GM12878 (cell line): ENCODE measurements around the gene ARID5B. TPM values are rescaled to one million over a fixed set of nuclear protein-coding genes. Genes with fewer than 3 reads are reported as not detected.

Experiments used
- ATAC-seq: fragments of 200-7000 bp; cut with Tn5 transposase; 3 replicates; pipeline ENCODE4 v1.9.1; 2020; ENCODE audit warnings: mild to moderate bottlenecking, moderate library complexity
- BruUV-seq: library from RNA; stranded (reverse); fragments of 400-500 nt; replicated peaks from 2 replicates; lab custom pipeline; 2021; lab: Mats Ljungman, UMichigan
- CTCF ChIA-PET: fragments of 300-600 bp; sonication (Branson Sonifier 250); formaldehyde crosslinking; extraction: SDS; loops from one replicate; lab custom pipeline; 2021; ENCODE audit warnings: inconsistent platforms; lab: Yijun Ruan, JAX
- POLR2A ChIA-PET: fragments of 350-600 bp; formaldehyde crosslinking; extraction: SDS; loops from one replicate; lab custom pipeline; 2021; ENCODE audit warnings: inconsistent platforms; lab: Charles Lee
- RAD21 ChIA-PET: fragments of 300-600 bp; sonication (Branson Sonifier 250); formaldehyde crosslinking; loops from one replicate; lab custom pipeline; 2023; ENCODE audit warnings: antibody characterized with exemption; ENCODE audit not compliant: unreplicated experiment; lab: Charles Lee
- SMC1A ChIA-PET: fragments of 300-600 bp; sonication (Branson Sonifier 250); formaldehyde crosslinking; loops from one replicate; lab custom pipeline; 2023; ENCODE audit not compliant: unreplicated experiment, uncharacterized antibody; lab: Charles Lee
- DNase-seq: peaks from one replicate; pipeline ENCODE4 v3.0.0-alpha.2; 2011; ENCODE audit warnings: low read depth, low spot score
- FAIRE-seq: peaks from 3 replicates; lab custom pipeline; 2011; peaks lifted over from hg19 to GRCh38; lab: Jason Lieb, UNC
- H2AFZ ChIP-seq: 2 replicates; pipeline ENCODE4 v1.6.0; 2011; ENCODE audit warnings: low read depth, low read length, control low read depth; ENCODE audit not compliant: control insufficient read depth
- H3K27ac ChIP-seq: 2 replicates; pipeline ENCODE4 v1.5.1; 2011; ENCODE audit warnings: control low read depth; ENCODE audit not compliant: control insufficient read depth, insufficient read depth
- H3K27me3 ChIP-seq, 2 experiments: replicated peaks in 1 of 2; 2 replicates each; pipeline versions ENCODE4 v1.6.0 to v1.6.1; 2011; ENCODE audit warnings: low read length in 1 of 2; ENCODE audit not compliant: control insufficient read depth in 2 of 2, insufficient read depth in 2 of 2
- H3K36me3 ChIP-seq, 2 experiments: 2 replicates each; pipeline ENCODE4 v1.5.1; 2011; ENCODE audit warnings: low read length in 1 of 2; ENCODE audit not compliant: control insufficient read depth in 2 of 2, insufficient read depth in 2 of 2
- H3K4me1 ChIP-seq: 2 replicates; pipeline ENCODE4 v1.6.1; 2011; ENCODE audit warnings: mild to moderate bottlenecking, low read length, moderate library complexity, mixed read lengths; ENCODE audit not compliant: control insufficient read depth, insufficient read depth
- H3K4me2 ChIP-seq: 2 replicates; pipeline ENCODE4 v1.6.0; 2011; ENCODE audit warnings: control low read depth; ENCODE audit not compliant: control insufficient read depth, insufficient read depth
- H3K4me3 ChIP-seq: fragments of 200-600 bp; sonication (generic); 2 replicates; pipeline ENCODE4 v1.5.1; 2016
- H3K79me2 ChIP-seq: 2 replicates; pipeline ENCODE4 v1.6.0; 2011; ENCODE audit warnings: low read length; ENCODE audit not compliant: control insufficient read depth, insufficient read depth
- H3K9ac ChIP-seq: 2 replicates; pipeline ENCODE4 v1.8.0; 2011; ENCODE audit warnings: low read length, control low read depth, mixed read lengths; ENCODE audit not compliant: control insufficient read depth, insufficient read depth
- H3K9me3 ChIP-seq: replicated peaks from 3 replicates; pipeline ENCODE4 v1.5.1; 2011; ENCODE audit warnings: mild to moderate bottlenecking, low read length; ENCODE audit not compliant: control insufficient read depth, insufficient read depth
- H4K20me1 ChIP-seq: 2 replicates; pipeline ENCODE4 v1.6.0; 2011; ENCODE audit not compliant: control insufficient read depth, insufficient read depth
- CHD2 ChIP-seq: IDR thresholded peaks from 2 replicates; pipeline ENCODE4 v1.6.1; 2011; ENCODE audit warnings: low read depth, low read length, improper control_type of control experiment, borderline replicate concordance
- CREM ChIP-seq: IDR thresholded peaks from 2 replicates; pipeline ENCODE4 v1.6.1; 2014; ENCODE audit warnings: antibody characterized with exemption, low read depth
- EP300 ChIP-seq, 2 experiments: fragments of 150-350 bp in 1 of 2; IDR thresholded peaks; 2 replicates each; pipeline ENCODE4 v1.6.1; 2011 to 2012; ENCODE audit warnings: low read depth in 2 of 2, low read length in 2 of 2, borderline replicate concordance in 1 of 2, improper control_type of control experiment in 1 of 2, inconsistent platforms in 1 of 2; ENCODE audit not compliant: control insufficient read depth in 1 of 2
- FOXK2 ChIP-seq: fragments of 450-650 bp; IDR thresholded peaks from 2 replicates; pipeline ENCODE4 v1.6.1; 2017; ENCODE audit warnings: mild to moderate bottlenecking, moderate library complexity
- HDAC6 ChIP-seq: fragments of 200-600 bp; sonication (generic); IDR thresholded peaks from one replicate; pipeline ENCODE4 v1.8.0; 2017; ENCODE audit warnings: antibody characterized with exemption; ENCODE audit not compliant: unreplicated experiment
- MLLT1 ChIP-seq: fragments of 450-650 bp; IDR thresholded peaks from 2 replicates; pipeline ENCODE4 v1.6.1; 2016; ENCODE audit warnings: mild to moderate bottlenecking
- TARDBP ChIP-seq: IDR thresholded peaks from 2 replicates; pipeline ENCODE4 v1.6.1; 2016; ENCODE audit warnings: borderline replicate concordance
- YY1 ChIP-seq: IDR thresholded peaks from 2 replicates; pipeline ENCODE4 v1.6.1; 2011; ENCODE audit warnings: low read depth, mild to moderate bottlenecking, low read length
- WGBS: methylation state at CpG from one replicate; pipeline ENCODE4 v1.1.6; 2016; ENCODE audit warnings: low lambda C conversion rate; ENCODE audit not compliant: insufficient replicate concordance, insufficient coverage; ENCODE audit errors: missing lambda C conversion rate; 5-methylcytosine and 5-hydroxymethylcytosine counted together
- in situ Hi-C: fragments of 300-500 bp; cut with MboI; formaldehyde crosslinking; loops from 9 replicates; pipeline ENCODE4 v1.14.3; 2018; ENCODE audit warnings: mixed read lengths
- intact Hi-C: fragments of 100-400 bp; cut with micrococcal nuclease; formaldehyde crosslinking; loops from one replicate; pipeline ENCODE4 v1.14.2; 2022; ENCODE audit not compliant: unreplicated experiment
- polyA plus RNA-seq, 11 experiments: library from polyadenylated mRNA; depleted of rRNA in 4 of 11; unstranded in 6 of 11; stranded (reverse) in 5 of 11; fragments of >200 nt; fragmentation: Nextera tagmentation in 4 of 11; fragmentation: Illumina TruSeq in 1 of 11; extraction: Ambion mirVana in 4 of 11; extraction: Trizol in 1 of 11; gene quantifications; 1 replicate in 1 of 11; 2 replicates in 10 of 11; pipeline versions ENCODE4 v1.2.1 to v1.2.3, GENCODE V29; 2011 to 2016; ENCODE audit warnings: inconsistent platforms in 2 of 11, missing spikeins in 2 of 11, low read depth in 1 of 11
- total RNA-seq, 4 experiments: library from RNA; depleted of rRNA in 3 of 4; stranded (reverse); fragments of >200 nt in 3 of 4; fragmentation: Illumina TruSeq in 1 of 4; extraction: Trizol in 1 of 4; gene quantifications; 2 replicates each; pipeline versions ENCODE4 v1.2.1 to v1.2.3, GENCODE V29; 2013 to 2021

The ARID5B gene
- total and polyA plus RNA-seq, 10 of the 15 experiments (the other 5 are each of a cell fraction or from before 2014, with no cell fraction given), result 2.7 to 8.5 (median 6.1) TPM

GRCh38 chr10:62019013-62019684 lies 117.7 kb downstream of the ARID5B start:
- no peak for FAIRE-seq
- WGBS, result 8% methylated on average over 8 of the region's 8 CpGs
- peak overlapping the region; percentile 85 for H3K27ac ChIP-seq
- peaks cover 1 to 11% of the 10 kb centered on the region in 2 experiments; a peak in 2 of 4 replicates for H3K36me3 ChIP-seq
- H3K79me2 ChIP-seq, result peaks cover 55% of the 10 kb centered on the region
- peak overlapping the region; percentile 18; the same call in 1 of the 2 replicates for H3K4me3 ChIP-seq
- peaks cover 12% of the 10 kb centered on the region; the same call in 2 of the 3 replicates for H3K9me3 ChIP-seq
- no peaks in the 10 kb centered on the region for H3K27me3 ChIP-seq
- ChIA-PET SMC1A (interaction anchor here (0.5 to 2.6 kb wide), 8 partner anchors 10 to 1309 kb away, joined by 3 to 12 read pairs (median 3); no protein-coding TSS in a partner anchor), CTCF (interaction anchor here (0.9 kb wide), 1 partner anchor 10 kb away, joined by 3 read pairs; no protein-coding TSS in a partner anchor), POLR2A (interaction anchor here (0.6 to 1.0 kb wide), 2 partner anchors 10 to 20 kb away, joined by 3 to 4 read pairs; no protein-coding TSS in a partner anchor), RAD21 (interaction anchor here (1.1 to 1.2 kb wide), 2 partner anchors 115 to 117 kb away, joined by 3 to 4 read pairs; no protein-coding TSS in a partner anchor)
- intact Hi-C loops (no loop called here), in situ Hi-C loops (no loop called here)
- peak overlapping the region; percentile 36; the same call in 1 of the 2 replicates for H3K9ac ChIP-seq
- 0 out of 2 replicates have a peak, but pooled peaks have one; percentile 4 for TF ChIP-seq CREM
- TF ChIP-seq TARDBP, result no peak
- peaks cover 65% of the 10 kb centered on the region for H3K4me1 ChIP-seq
- DNase-seq, result no peak
- H3K4me2 ChIP-seq, result peak overlapping the region; percentile 36
- no peak overlapping the region for H2AFZ ChIP-seq
- TSS peak; percentile 66 for BruUV-seq
- ATAC-seq, result no peak
- H4K20me1 ChIP-seq, result no peaks in the 10 kb centered on the region

- in situ Hi-C loops, result no loop called here
- CTCF ChIA-PET, result interaction anchor here (0.9 to 2.2 kb wide), 4 partner anchors 9 to 225 kb away, joined by 3 to 17 read pairs (median 4); no protein-coding TSS in a partner anchor
- TSS peak; percentile 99 for BruUV-seq
- FAIRE-seq (no peak), DNase-seq (no peak), ATAC-seq (no peak)
- Histone ChIP-seq H3K27me3 (no peaks in the 10 kb centered on the region), H4K20me1 (no peaks in the 10 kb centered on the region), H3K79me2 (peaks cover 56% of the 10 kb centered on the region), H3K4me3 (peak overlapping the region; percentile 18; the same call in 1 of the 2 replicates), H2AFZ (no peak overlapping the region; the same call in 1 of the 2 replicates), H3K9ac (peak overlapping the region; percentile 36; the same call in 1 of the 2 replicates), H3K27ac (peak overlapping the region; percentile 85), H3K4me1 (peaks cover 65% of the 10 kb centered on the region), H3K9me3 (peaks cover 12% of the 10 kb centered on the region; the same call in 2 of the 3 replicates), H3K4me2 (peak overlapping the region; percentile 79), H3K36me3 (peaks cover 1 to 11% of the 10 kb centered on the region in 2 experiments; a peak in 2 of 4 replicates)
- SMC1A ChIA-PET, result interaction anchor here (0.8 to 2.6 kb wide), 12 partner anchors 8 to 122 kb away, joined by 3 to 12 read pairs (median 4); partner anchors contain the start of gene ARID5B
- TF ChIP-seq EP300 (IDR thresholded peaks at IDR 0.05; ENCODE audit: borderline replicate concordance in 1 of 2, control insufficient read depth in 1 of 2, low read depth in 2 of 2, low read length in 2 of 2) (0 out of 4 replicates have a peak, but pooled peaks of 1 of the 2 experiments have one; percentile 5), FOXK2 (no peak), YY1 (no peak), HDAC6 (no peak), CHD2 (0 out of 2 replicates have a peak, but pooled peaks have one; percentile 13), MLLT1 (no peak)
- intact Hi-C loops, result no loop called here
- 0% methylated on average over 6 of the region's 6 CpGs for WGBS
- POLR2A ChIA-PET, result interaction anchor here (1.0 kb wide), 1 partner anchor 20 kb away, joined by 4 read pairs; no protein-coding TSS in a partner anchor
- RAD21 ChIA-PET, result interaction anchor here (1.0 to 1.4 kb wide), 6 partner anchors 26 to 224 kb away, joined by 3 to 4 read pairs (median 3); no protein-coding TSS in a partner anchor
Observed at GRCh38 chr10:62019685-62020359, 118.3 kb downstream of the ARID5B start.
